Activated naive CD8-positive, alpha-beta T cell treated with anti-CD3 and anti-CD28 coated beads, Interleukin-2, amount 50 U/mL, for 16 hours (primary cell): ENCODE data around the gene PLEKHA5.
"Not testable (repeated sequence)": the region's sequence is repeated elsewhere in the genome, so short reads cannot be mapped to it uniquely, and the experiment has no call there.

Experiments used
- DNase-seq: peaks from one replicate; pipeline ENCODE4 v3.0.0-alpha.2; 2020; ENCODE audit warnings: low read depth, low spot score

Gene PLEKHA5

GRCh38 chr12:19322376-19322775, 192.8 kb downstream of the PLEKHA5 start:
- DNase-seq = no peak

GRCh38 chr12:19323805-19324204, 194.3 kb downstream of the PLEKHA5 start:
- no peak for DNase-seq

DNA sequence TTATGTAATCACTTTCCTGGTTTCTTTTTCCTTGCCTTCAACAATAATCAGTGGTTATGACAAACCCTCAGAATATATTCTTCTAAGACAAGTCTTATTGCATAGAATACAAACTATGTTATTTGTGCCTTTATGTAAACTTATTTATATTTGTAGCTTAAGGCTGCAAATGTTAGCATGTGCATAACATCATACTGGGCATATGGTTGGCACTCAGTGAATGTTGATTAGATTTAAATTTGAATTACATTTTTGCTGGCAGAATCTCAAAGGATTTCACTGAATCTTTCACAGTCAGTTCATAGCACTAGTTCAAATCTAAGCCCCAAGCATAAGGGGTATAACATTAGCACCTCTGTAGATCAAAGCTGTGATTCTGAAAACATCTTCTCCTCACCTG, 196.6 kb downstream of the PLEKHA5 start:
- DNase-seq = no peak

DNA sequence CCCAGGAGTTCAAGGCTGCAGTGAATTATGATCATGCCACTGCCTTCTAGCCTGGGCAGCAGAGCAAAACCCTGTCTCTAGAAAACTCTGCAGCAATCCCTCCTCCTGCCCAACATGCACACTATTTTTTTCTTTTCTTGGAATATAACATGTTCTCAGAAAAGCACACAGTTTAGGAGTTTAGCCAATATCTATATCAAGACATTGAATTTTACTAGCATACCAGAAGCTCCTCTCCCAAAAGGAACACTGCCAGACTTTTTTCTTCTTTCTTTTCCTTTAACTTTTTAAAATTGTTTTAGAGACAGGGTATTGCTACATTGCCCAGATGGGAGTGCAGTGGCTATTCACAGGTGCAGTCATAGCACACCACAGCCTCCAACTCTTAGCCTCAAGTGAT, 202.7 kb downstream of the PLEKHA5 start:
- DNase-seq = no peak

- no peak for DNase-seq
Measured at GRCh38 chr12:19338405-19338804, 208.9 kb downstream of the PLEKHA5 start.

- not testable (repeated sequence) for DNase-seq
Measured at GRCh38 chr12:19350850-19351249, 221.3 kb downstream of the PLEKHA5 start.

- DNase-seq = no peak
Measured at GRCh38 chr12:19351346-19351745, 221.8 kb downstream of the PLEKHA5 start.

DNA sequence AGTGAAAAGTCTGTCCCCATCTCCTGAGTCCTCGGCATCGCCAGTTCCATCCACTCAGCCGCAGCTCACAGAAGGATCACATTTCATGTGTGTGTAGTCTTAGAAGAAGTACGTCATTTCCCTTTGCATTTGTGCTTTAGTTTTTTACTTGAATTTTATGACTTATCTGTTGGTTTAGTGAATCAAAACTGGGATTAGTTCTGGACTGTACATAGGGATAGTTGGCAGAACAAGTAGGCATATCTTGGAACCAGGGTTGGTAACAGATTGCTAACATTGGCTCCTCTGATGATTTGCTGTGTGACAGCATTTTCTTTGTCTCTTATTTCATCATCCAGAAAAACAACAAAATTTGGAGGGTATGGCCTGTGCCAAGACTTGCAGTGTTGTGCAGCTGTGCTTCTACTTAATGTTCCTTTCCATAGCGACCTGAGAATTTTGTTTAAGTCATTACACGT, 240.2 kb downstream of the PLEKHA5 start:
- DNase-seq = no peak

DNA sequence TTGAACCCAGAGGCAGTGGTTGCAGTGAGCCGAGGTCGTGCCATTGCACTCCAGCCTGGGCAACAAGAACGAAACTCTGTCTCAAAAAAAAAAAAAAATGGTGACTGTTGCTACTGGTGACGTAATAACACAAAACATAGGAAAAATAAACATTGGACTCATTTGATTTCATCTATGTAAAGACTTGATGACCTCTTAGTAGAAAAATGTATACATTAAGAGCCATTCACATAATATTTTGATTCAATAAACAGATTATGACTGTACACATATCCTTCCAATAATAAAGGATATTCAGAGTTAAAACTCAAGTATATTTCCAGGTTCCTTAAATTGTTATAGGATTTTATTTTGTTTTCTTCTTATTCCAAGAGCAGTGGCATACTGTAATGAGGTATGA, 244.1 kb downstream of the PLEKHA5 start:
- no peak for DNase-seq

DNA sequence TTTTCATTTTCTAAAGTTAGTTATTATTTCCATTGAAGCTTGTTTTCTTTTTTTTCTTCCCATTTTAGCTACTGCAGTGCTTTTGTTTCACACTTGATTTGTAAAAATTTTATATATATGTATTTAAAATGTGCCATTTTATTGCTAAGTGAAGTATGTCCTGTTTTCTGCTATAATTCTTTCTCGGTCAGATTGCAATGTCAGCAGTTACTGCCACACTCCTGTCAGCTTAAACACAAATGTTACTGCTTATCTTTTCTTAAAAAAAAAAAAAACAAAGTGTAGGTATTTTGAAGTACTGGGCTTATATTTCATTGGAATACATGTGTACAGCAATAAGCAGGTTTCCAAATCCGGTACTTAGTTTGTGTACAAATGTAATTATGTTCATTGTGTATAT, 246.4 kb downstream of the PLEKHA5 start:
- DNase-seq = no peak

DNA sequence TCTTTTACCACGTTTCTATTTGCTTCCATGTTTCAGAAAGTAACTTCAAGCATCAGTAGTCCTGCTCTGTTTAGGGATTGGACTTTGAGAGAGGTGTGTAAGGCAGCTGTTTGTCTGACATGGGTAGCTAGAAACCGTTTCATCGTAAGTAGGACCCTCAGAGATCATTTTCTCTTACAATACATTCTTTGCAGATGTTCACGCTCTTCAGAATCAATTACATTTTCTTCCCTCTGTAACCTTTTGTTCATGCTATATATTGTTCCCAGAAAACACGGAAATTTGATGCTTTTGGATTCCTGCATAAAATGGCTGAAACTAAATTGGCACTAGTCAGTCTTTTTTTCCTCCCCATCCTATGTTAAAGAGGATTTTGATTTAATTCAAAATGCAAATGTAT, 247.2 kb downstream of the PLEKHA5 start:
- DNase-seq = no peak

DNA sequence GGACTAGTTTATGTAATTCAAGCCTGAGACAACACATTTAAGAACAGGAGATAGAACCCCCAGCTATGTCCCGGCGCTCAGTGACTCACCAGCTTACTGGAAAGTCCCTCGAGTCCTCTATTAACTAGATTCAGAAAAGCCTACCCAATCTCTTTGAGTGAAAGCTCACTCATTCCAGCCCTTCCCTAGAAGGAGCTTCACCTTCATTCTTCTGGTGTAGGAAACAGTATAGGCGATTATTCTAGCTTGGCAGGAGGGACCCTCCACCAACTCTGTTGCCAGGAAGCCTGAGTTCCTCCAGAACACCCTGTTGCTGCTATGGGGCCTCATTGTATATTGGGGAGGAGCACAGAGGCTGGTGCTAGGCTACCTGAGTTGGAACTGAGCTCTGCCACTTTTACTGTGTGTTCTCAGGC, 252.6 kb downstream of the PLEKHA5 start:
- no peak for DNase-seq

DNA sequence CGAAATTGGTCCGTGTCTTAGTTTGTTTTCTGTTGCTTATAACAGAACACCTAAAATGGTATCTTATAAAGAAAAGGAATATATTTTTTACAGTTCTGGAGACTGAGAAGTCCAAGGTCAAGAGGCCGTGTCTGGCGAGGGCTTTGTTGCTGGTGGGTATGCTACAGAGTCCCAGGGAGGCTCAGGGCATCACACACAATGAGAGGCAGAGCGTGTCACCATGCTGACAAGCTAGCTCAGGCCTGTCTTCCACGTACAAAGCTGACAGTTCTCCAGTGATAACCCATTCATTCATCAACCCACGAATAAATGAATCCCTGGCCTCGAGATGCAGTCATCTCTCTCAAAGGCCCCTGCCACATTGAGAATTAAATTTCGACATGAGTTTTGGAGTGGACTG, 253.0 kb downstream of the PLEKHA5 start:
- DNase-seq = no peak

- no peak for DNase-seq
Measured at GRCh38 chr12:19387161-19387560, 257.6 kb downstream of the PLEKHA5 start.

DNA sequence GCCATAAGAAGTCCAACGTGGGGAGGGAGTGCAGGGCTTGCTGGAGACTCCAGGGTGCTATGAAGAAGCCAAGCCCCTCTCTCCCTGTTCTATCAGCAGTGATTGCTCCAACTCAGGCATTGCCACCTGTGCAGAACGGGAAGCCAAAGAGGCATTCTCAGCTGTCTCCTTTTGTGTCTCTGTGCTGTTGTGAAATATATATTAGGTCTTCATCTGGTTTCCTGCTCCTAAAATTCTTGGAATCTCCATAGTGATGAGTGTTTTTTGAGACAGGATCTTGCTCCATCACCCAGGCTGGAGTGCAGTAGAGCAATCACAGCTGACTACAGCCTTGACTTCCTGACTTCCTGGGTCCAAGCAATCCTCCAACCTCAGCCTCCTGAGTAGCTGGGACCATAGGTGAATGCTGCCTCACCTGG, 258.6 kb downstream of the PLEKHA5 start:
- DNase-seq = no peak

GRCh38 chr12:19390051-19390598, 260.6 kb downstream of the PLEKHA5 start:
- no peak for DNase-seq

DNA sequence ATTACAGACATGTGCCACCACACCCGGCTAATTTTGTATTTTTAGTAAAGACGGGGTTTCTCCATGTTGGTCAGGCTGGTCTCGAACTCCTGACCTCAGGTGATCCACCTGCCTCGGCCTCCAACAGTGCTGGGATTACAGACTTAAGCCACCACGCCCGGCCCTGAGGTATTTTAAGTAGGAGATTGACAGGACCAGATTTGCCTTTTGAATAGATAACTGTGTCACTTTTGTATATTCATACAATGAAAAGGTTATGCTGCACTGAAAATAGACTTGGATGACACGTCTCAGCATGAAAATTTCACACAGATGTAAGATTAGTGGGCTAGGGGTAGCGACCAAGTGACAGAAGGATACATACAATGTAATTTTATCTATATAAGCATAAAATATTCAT, 263.1 kb downstream of the PLEKHA5 start:
- not testable (repeated sequence) for DNase-seq

GRCh38 chr12:19394385-19394784, 264.9 kb downstream of the PLEKHA5 start:
- no peak for DNase-seq

- DNase-seq = no peak
Measured at GRCh38 chr12:19397534-19397933, 268.0 kb downstream of the PLEKHA5 start.

- DNase-seq = no peak
Measured at GRCh38 chr12:19398376-19399363, 269.1 kb downstream of the PLEKHA5 start.

DNA sequence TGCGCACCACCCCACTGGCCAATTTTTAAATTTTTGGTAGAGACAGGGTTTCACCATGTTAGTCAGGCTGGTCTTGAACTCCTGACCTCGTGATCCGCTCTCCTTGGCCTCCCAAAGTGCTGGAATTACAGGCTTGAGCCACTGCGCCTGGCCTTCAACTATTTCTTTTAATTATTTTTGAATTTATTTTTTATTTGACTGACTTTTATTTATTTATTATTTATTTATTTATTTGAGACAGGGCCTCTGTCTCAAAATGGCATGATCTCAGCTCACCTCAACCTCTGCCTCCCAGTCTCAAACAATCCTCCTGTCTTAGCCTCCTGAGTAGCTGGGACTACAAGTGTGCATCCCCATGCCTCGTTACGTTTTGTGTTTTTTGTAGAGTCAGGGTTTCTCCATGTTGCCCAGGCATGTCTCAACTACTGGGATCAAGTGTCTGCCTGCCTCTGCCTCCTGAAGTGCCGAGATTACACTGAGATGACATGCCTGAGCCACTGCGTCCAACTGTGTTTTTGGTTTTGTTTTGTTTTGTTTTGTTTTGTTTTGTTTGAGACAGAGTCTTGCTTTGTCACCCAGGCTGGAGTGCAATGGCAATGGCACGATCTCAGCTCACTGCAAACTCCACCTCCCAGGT, 271.2 kb downstream of the PLEKHA5 start:
- not testable (repeated sequence) for DNase-seq

GRCh38 chr12:19402211-19402610, 272.7 kb downstream of the PLEKHA5 start:
- no peak for DNase-seq
